Measurements from ENCODE around the gene MXD3. TPM values are rescaled to one million over a fixed set of nuclear protein-coding genes. Genes with fewer than 3 reads are reported as not detected.

MXD3 gene
- polyA plus RNA-seq, 3 donors, result 9.8 to 11.4 (median 10.5) TPM

- DNase-seq (ENCODE audit: low read depth in 3 of 3, low spot score in 2 of 3), result no peak
Observed at GRCh38 chr5:177327539-177328522, 16.1 kb upstream of the MXD3 start.

- no peak for DNase-seq (ENCODE audit: low read depth in 3 of 3, low spot score in 2 of 3)
Observed at GRCh38 chr5:177325868-177326381, 14.2 kb upstream of the MXD3 start.

GRCh38 chr5:177320879-177321278, 9.2 kb upstream of the MXD3 start:
- DNase-seq (ENCODE audit: low read depth in 3 of 3, low spot score in 2 of 3), result no peak

- DNase-seq (ENCODE audit: low read depth in 3 of 3, low spot score in 2 of 3), result no peak
Observed at GRCh38 chr5:177319913-177320588, 8.4 kb upstream of the MXD3 start.

- DNase-seq (ENCODE audit: low read depth in 3 of 3, low spot score in 2 of 3), result peak in 1 of 3 donors; percentile 60
Observed at GRCh38 chr5:177317959-177318377, 6.3 kb upstream of the MXD3 start.

GRCh38 chr5:177316005-177316404, 4.3 kb upstream of the MXD3 start:
- DNase-seq (ENCODE audit: low read depth in 3 of 3, low spot score in 2 of 3), result no peak

GRCh38 chr5:177315411-177315810, 3.7 kb upstream of the MXD3 start:
- DNase-seq (ENCODE audit: low read depth in 3 of 3, low spot score in 2 of 3), result no peak

GRCh38 chr5:177314376-177315342, 3.0 kb upstream of the MXD3 start:
- no peak for DNase-seq (ENCODE audit: low read depth in 3 of 3, low spot score in 2 of 3)

- DNase-seq (ENCODE audit: low read depth in 3 of 3, low spot score in 2 of 3), result no peak
Observed at GRCh38 chr5:177313561-177314259, 2.0 kb upstream of the MXD3 start.

- DNase-seq (ENCODE audit: low read depth in 3 of 3, low spot score in 2 of 3), result no peak
Observed at GRCh38 chr5:177312649-177313181, 1.0 kb upstream of the MXD3 start.

- no peak for DNase-seq (ENCODE audit: low read depth in 3 of 3, low spot score in 2 of 3)
Observed at GRCh38 chr5:177311392-177311722, 341 bp downstream of the MXD3 start.

- no peak for DNase-seq (ENCODE audit: low read depth in 3 of 3, low spot score in 2 of 3)
Observed at GRCh38 chr5:177310757-177311391, 824 bp downstream of the MXD3 start.

GRCh38 chr5:177310332-177310731, 1.4 kb downstream of the MXD3 start:
- no peak for DNase-seq (ENCODE audit: low read depth in 3 of 3, low spot score in 2 of 3)

- DNase-seq (ENCODE audit: low read depth in 3 of 3, low spot score in 2 of 3), result no peak
Observed at GRCh38 chr5:177309351-177310191, 2.1 kb downstream of the MXD3 start.

- no peak for DNase-seq (ENCODE audit: low read depth in 3 of 3, low spot score in 2 of 3)
Observed at GRCh38 chr5:177308740-177309139, 3.0 kb downstream of the MXD3 start.

- DNase-seq (ENCODE audit: low read depth in 3 of 3, low spot score in 2 of 3), result no peak
Observed at GRCh38 chr5:177307544-177308363, 3.9 kb downstream of the MXD3 start.
